ENCODE data around the gene LCP2.

- TF ChIP-seq, protein P1, sequence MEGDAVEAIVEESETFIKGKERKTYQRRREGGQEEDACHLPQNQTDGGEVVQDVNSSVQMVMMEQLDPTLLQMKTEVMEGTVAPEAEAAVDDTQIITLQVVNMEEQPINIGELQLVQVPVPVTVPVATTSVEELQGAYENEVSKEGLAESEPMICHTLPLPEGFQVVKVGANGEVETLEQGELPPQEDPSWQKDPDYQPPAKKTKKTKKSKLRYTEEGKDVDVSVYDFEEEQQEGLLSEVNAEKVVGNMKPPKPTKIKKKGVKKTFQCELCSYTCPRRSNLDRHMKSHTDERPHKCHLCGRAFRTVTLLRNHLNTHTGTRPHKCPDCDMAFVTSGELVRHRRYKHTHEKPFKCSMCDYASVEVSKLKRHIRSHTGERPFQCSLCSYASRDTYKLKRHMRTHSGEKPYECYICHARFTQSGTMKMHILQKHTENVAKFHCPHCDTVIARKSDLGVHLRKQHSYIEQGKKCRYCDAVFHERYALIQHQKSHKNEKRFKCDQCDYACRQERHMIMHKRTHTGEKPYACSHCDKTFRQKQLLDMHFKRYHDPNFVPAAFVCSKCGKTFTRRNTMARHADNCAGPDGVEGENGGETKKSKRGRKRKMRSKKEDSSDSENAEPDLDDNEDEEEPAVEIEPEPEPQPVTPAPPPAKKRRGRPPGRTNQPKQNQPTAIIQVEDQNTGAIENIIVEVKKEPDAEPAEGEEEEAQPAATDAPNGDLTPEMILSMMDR (IDR thresholded peaks at IDR 0.05) = no peak
- no peak for TF ChIP-seq EZH2 (IDR thresholded peaks at IDR 0.05; ENCODE audit: borderline replicate concordance, insufficient read depth, low read depth, low read length, poor library complexity, severe bottlenecking)
These were observed 12.8 kb upstream of the LCP2 start for GRCh38 chr5:170310256-170310926.

All from B cell (primary cell).